Amniotic stem cell (primary cell): Measurements from ENCODE around the gene UMAD1.
A peak's percentile ranks its signal among the peaks of the same experiment; 100 is the strongest.

Experiments
- DNase-seq: peaks from one replicate; lab custom pipeline; 2025; lab: John Stamatoyannopoulos, UW

UMAD1 gene

DNA sequence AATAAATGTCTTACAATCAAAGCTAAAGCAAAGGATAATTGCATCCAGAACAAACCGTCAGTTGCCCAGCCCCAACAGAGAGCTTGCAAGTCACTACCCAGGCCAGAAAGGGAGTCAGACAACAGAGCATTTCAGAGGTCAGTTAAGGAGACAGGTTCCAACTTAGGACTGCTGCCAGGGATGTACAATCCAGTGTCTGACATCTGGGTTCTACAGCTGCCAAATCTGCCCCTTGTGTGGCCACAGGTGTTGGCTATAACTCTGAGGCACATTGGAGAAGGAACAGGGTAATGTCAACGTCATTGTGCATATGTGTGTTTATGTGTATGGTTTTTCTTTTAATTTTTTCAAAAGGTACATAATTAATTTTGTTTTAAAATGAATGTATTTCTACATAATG lies 242.8 kb downstream of the UMAD1 start:
- no peak for DNase-seq

DNA sequence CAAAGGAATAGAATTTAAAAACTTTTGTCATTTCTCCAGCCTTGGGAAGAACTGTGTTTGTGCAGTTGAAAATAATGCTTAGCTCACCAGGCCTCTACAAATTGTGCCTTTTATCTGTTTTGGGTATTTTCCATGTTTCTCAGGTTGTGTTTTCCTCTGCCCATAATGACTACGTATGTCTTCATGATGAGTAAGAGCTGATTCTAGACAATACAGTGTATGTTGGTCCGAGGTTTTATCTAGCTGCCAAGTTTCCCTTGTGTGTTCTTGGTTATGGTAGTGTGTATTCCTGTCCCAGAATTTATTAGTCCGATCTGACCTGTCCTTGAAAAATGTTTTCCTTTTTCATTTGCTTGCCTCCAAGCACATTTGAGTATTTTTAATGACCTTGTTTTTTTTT lies 244.3 kb downstream of the UMAD1 start:
- DNase-seq = no peak

DNA sequence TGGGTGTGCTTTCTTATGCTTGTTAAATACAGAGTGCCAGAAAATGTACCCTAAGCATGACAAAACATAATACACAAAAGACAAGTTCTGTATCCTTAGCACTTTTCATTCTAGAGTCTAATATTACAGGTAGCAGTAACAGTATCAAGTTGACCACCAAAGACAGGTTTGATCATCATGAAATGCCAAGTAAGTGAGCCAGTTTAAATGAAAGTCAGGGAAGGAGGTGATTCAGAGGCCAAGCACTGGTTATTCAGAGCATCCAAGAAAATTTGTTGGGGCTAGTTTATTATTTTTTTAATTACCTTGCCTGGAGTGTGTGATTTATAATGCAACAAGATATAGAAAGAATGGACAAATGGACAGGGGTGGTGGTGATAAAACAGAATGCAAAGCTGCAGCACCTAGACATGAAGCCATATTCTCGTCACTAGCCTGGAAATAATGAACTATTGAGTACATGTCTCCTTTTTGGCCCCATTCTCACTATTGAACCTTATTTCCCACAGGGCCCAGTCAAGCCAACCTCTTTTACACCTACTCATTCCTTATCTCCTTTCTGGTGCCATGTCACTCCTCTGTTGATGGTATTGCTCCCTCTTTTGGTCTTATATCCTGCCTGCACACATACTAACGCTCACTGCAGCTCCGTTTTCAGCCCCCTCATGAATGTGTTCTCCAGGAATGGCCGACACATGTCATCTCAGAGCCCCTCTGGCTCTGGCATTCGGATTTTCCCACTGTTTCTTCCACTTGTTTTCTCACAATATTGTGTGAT lies 249.4 kb downstream of the UMAD1 start:
- no peak for DNase-seq

DNA sequence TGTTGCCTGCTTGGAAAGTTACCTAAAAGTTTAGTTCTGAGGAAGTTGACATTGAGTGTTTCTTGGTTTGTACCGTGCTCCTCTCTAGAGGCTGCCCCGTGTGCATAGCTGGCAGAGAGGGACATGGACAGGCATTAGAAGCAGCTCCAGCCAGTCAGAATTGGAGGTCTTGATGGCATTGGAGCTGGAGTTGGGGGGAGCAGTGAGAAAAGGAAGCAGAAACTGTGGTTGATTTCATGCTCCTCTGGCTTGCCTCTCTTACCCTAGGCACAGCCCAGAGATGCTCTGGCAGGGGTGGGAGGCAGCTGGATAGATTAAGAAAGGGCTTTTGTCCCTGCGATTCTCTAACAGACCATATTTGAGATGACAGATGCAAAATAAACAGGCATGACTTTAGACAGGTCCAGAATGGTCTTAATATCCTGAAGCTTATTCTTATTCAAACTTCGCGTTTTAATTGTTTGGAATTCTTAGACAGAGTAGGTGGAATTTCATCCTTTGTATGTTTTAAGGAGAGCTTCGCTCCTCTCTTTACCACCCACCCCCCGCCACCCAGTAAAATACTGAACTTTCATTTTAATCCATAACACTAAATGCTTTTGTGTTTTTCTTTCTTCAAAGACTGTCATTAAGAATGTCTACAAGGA lies 254.6 kb downstream of the UMAD1 start:
- no peak for DNase-seq

DNA sequence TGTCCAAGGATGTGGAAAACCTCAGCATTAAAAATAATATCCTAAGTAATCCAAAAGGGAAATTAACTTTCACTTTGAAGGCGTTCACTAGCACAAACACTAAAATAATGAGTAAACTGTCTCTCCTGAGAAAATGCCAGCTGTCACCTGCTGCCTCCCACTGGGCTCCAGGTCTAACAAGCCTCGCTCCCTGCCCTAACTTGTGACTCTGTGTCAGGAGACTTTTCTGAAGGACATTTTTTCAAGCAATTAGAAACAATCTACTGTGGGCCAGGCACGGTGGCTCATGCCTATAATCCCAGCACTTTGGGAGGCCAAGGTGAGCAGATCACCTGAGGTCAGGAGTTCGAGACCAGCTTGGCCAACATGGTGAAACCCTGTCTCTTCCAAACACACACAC lies 255.2 kb downstream of the UMAD1 start:
- no peak for DNase-seq

DNA sequence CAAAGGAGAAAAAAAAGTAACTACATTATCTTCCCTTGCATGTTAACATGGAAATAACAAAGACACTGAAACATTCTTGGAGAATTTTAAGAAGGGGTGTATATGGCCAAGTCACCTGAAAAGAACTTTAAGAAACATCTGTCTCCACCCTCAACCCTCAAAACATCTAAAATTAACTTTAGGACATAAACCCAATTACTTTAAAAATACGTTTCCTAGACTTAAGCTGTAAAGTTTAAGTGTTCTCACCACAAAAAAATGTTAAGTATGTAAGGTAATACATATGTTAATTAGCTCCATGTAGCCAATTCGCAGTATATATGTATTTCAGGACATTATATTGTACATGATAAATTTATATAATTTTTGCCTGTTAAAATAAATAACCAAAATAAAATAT lies 257.0 kb downstream of the UMAD1 start:
- DNase-seq = no peak

DNA sequence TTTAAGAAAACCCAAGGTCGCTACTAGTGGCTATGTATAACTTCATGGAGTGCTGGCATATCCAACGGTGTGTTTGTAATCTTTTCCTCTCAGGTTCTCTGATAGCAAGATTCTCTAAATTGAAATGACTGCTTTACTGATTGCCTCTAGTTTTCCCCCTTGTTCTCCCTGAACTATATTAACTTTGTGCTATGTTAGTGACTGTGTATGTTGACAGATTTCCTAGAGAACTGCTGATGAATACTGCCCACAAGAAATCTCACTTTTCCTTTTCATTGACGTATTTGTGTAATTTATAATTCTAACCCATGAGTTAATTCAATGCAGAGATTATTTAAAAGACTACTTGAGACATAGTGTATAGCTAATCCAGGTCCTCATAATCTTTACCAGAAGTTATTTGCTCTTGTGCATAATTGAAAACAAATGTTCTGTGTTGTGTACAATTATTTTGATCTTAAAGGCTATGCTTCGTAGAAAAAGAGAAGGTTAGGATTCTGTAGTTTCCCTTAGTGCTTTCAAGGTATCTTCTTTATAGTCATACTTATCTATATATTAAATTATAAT lies 257.5 kb downstream of the UMAD1 start:
- DNase-seq = no peak

DNA sequence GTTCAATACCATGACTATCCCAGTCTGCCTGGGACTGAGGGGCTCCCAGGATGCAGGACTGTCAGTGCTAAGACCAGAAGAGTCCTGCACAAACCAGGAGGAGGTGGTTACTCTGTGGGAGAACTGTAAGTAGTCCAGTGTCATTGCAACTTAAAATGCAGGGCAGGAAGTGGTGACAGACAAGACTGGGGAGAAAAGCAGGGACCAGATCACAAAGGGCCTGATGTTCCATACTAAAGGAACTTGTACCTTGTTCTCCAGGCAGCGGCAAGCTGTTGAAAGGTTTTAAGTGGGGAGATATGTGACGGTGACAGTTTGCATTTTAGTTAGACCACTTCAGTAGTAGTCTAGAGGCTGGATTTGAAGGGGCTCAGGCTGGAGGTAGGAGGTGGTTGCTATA lies 262.3 kb downstream of the UMAD1 start:
- no peak for DNase-seq

DNA sequence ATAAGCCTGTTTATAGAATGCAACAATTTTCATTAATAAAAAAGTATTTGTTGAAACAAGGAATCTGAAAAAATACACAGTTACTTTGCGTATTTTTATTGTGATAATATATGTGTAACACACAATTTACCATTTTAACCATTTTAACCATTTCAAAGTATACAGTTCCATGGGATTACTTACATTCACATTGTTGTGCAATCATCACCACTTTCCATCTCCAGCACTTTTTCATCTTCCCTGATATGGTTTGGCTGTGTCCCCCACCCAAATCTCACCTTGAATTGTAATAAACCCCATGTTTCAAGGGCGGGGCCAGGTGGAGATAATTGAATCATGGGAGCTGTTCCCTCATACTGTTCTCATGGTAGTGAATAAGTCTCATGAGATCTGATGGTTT lies 266.8 kb downstream of the UMAD1 start:
- DNase-seq = no peak

DNA sequence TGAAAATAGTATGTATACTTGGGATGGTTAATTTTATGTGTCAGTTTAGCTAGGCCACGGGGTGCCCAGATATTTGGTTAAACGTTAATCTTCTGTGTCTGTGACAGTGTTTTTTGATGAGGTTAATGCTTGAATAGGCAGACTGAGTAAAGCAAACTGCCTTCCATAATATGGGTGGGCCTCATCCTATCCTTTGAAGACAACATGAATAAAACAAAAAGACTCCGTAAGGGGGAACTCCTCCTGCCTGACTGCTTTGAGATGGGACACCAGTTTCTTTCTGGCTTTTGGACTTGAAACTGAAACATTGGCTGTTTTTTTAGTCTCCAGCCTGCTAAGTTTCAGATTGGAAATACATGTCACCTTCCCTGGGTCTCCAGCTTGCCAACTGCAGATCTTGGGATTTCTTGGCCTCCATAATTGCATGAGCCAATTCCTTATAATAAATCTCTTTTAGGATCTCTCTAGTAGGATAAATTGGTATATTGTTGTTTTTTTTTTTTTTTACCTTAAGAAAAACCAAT lies 268.1 kb downstream of the UMAD1 start:
- no peak for DNase-seq

DNA sequence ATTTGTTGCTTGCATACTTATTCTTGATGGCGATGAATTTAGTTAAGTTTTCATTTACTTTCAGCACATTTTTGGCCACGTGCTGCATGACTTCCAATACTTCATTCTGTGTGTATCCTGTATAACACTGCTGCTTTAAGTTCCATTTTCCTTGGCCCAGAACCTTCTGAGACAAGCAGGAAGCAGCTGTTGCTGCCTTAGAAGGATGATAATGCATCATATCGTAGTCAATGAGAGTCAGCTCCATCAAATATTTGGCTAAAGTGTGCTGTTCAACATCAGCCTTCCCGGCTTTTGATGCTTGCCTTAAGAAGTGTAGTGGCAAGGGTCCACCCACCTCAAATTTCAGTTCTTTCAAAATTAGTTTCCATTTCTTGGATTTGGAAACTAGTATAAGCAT lies 268.8 kb downstream of the UMAD1 start:
- DNase-seq = no peak

DNA sequence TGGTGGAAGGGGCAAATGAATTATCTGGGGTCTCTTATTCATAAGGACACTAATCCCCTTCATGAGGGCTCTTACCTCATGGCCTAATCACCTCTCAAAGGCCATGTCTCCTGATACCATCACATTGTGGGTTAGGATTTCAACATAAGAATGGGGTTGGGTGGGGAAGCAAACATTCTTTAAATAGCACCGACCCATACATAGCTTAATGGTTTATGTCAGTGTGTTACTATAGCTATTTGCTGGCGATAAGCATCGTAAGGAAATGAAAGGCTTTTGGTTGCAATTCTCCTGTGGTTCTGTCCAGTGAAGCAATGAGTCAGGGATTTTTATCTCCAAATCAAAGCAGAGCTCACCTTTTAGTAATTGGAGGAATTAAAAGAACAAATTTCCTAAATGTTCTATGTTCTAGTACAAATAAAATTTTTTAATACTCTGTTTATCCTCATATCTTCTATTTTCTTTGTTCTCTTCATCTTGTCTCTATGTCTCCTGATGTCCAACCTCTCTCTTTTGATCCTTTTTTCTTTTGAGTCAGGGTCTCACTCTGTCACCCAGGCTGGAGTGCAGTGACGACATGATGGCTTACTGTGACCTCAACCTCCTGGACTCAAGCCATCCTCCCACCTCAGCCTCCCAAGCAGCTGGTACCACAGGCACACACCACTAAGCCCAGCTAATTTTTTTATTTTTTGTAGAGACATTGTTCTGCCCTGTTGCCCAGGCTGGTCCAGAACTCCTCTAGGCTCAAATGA lies 271.0 kb downstream of the UMAD1 start:
- DNase-seq = peak; percentile 1

DNA sequence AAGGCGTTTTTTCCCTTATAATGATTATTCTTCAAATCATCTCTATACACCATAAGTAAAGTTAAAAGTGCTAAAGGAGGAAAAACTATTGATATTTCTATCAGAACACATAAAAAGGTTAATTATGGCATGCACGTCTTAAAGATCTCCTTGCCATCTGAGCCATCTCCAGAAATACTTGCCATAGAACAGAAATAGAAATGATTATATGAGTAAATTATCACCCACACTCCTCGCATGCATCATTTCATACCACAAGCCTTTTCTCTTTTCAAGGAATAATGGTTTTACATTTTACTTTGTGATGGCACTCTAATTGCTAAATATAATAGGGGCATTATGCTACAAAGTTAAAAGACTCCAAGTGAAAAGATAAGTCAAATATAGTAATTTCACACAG lies 272.4 kb downstream of the UMAD1 start:
- DNase-seq = no peak

DNA sequence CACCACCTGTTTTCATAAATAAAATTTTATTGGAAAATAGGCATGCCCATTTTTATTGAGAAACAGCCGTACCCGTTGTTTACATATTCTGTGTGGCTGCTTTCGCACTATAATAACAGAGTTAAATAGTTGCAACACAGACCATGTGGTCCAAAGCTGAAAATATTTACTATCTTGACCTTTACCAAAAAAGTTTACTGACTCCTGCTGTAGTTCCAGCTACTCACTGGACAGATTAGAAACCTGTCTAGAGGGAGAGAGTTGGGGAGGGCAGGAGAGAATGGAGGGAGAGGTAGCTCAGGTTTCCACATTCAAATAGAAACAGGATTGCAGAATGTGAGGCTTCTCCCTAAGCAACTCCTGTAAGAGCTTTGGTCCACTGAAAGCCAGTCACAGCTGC lies 273.0 kb downstream of the UMAD1 start:
- DNase-seq = no peak

DNA sequence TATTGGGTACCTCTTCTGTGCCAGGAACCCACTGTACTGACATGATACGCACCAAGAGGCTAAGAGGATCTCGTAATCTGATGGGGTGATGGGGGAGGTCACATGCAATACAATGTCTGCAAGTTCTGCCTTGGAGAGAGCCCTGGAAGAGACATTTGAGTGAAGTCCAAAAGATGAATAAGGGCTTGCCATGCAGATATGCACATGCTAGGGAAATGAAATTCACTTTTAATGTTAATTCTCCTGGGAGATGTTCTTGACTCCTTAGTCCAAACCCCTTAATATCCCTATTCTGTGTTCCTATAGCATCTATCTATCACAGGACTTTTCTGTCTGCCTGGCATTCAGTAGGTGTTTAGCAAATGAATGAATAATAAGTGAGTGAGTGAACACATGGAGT lies 274.0 kb downstream of the UMAD1 start:
- no peak for DNase-seq

DNA sequence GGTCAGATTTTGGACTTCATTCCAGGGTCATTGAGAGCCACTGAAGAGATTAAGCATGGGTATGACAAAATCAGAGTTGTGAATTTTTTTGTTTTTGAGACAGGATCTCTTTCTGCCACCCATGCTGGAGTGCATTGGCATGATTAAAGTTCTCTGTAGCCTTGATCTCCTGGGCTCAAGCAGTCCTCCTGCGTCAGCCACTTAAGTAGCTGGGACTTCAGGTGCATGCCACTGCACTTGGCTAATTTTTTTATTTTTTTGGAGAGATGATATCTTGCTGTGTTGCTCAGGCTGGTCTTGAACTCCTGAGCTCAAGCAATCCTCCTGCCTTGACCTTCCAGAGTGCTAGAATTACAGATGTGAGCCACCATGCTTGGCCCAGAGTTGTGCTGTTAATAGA lies 275.5 kb downstream of the UMAD1 start:
- DNase-seq = no peak

DNA sequence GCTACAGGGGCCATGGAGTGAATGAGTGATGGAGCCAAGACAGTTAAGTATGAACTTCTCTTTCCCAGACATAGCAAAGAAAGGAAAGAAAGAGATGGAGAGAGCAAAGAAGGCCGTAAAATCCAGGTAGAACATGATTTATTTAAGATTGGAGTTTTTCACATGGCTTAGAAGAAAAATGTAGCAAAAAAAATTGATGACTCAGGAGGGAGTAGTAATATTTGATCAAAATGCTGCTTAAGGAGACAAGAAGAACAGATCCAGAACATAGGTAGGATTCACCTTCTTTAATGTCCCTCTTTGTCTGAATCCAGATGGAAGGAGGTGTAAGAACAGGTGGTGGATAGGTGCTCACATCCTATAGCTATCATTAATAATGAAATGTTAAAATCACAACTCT lies 277.0 kb downstream of the UMAD1 start:
- DNase-seq = no peak

DNA sequence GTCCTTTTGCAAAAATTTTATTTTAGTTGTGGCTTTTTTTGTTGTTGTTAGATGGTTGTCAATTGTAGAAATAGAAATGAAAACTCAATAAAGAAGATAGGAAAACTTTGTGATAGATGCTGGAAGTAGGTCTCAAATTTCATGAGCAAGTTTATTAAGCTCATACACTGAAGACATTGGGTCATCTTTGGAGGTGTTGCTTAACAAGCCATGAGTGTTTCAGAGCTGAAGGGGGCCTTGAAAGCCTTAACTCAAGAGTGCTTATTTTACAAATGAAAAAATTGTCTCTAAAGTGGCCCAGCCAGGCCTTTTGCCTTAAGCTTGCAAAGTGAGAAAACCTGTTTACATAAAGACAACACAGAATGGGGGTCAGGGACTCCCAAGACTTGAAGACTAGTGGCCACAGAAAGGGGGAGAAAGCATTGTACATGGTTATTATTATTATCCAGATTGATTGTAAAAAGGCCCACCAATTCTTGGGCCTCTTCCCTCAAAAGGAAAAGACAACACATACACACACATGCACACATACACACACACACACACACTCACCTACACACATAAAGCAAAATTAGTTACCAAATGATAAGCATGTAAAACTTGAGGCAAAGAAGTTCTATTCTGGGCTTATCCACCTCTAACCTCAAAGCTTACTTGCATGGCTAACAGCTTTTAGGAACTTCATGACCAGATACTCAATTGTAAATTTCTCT lies 278.3 kb downstream of the UMAD1 start:
- no peak for DNase-seq

DNA sequence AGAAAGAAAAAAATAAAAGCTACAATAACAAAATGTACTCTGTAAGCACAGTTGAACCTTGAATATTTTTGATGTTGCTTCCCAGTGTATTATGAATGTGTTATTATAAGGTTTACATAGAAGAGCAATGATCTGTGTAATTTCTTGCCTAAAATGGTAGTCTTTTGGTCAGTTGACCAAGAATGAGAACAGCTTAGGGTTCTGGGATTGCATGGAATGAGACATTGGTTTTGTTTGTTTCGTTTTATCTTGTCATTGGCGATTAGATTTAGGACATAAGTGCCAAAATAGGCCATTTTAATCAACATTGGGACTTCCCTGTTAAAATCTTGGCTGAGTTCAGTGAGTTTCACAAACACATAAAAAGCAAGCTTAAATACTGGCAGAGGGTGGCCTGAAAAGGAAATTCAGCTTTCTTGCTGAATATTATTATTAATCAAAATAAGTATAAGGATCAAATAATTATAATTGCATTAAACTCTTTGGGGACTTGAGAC lies 278.9 kb downstream of the UMAD1 start:
- no peak for DNase-seq

DNA sequence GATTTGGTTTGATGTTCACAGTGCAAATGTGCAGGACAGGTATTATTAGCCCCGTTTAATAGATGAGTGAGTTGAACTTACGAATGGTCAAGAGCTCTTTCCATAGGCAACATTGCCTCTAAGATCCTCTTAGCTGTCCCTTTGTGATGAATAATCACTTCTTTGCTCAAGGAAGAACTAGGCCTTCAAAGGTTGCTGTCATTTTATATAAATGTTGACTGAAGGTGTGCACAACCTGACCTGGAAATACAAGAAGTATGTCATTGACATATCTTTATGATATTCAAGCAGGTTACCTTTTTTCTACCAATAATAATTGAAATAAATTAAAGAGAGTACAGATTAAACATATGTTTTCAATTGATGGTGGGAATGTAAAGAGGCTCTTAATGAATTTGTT lies 279.5 kb downstream of the UMAD1 start:
- DNase-seq = no peak

DNA sequence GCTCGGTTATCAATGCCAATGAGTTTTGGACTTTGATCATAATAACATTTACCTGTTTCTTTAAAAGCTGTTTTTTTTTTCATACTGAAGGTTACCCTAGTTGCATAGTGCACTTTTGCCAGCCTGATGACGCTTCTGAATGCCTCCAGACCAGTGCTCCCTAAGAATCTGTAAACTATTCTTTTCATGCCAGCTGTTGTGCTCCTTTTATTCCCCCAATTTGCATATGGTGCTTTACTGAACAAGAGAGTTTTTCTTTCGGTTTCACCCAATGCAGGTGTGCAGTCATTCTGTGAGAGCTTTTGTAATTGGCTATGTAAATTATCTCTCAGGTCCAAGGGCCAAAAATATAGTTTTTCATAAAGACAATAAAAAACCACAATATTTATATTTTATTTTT lies 279.9 kb downstream of the UMAD1 start:
- no peak for DNase-seq

DNA sequence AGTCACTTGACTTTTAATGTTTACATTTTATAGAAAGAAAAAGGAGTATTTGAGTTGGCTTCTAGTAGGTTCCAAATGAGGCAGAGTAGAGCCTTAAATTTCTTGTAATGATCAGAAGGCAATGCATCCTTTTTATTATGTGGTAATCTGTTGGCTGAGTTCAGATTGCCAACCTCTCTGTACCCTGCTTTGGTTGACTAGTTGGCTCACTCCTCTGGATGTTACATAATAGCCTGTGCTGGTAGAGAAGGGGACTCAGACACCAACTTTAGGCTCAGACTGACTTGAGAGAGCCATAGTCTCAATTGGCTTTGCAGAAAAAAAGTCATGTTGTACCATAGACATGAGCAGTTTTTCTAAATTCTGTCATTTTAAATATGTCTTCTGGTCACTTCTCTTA lies 281.3 kb downstream of the UMAD1 start:
- no peak for DNase-seq
